HUDEP-2 (cell line): ENCODE data around the gene SRF.
"Not testable (repeated sequence)": the region's sequence is repeated elsewhere in the genome, so short reads cannot be mapped to it uniquely, and the experiment has no call there.

Source experiments
- DNase-seq, 76 experiments: peaks; one replicate each; lab custom pipeline; 2025; ENCODE audit not compliant: unreplicated experiment in 76 of 76; lab: John Stamatoyannopoulos, UW

Gene SRF

GRCh38 chr6:43170931-43171706 lies at the start of gene SRF:
Gene SRF (plus strand): TSS chr6:43171269. CDS start chr6:43171657, 388 bp downstream.
- DNase-seq = peak; percentile 90 to 100 (median 99)

- no peak for DNase-seq
Observed at GRCh38 chr6:43122146-43122545, 48.9 kb upstream of the SRF start.

DNA sequence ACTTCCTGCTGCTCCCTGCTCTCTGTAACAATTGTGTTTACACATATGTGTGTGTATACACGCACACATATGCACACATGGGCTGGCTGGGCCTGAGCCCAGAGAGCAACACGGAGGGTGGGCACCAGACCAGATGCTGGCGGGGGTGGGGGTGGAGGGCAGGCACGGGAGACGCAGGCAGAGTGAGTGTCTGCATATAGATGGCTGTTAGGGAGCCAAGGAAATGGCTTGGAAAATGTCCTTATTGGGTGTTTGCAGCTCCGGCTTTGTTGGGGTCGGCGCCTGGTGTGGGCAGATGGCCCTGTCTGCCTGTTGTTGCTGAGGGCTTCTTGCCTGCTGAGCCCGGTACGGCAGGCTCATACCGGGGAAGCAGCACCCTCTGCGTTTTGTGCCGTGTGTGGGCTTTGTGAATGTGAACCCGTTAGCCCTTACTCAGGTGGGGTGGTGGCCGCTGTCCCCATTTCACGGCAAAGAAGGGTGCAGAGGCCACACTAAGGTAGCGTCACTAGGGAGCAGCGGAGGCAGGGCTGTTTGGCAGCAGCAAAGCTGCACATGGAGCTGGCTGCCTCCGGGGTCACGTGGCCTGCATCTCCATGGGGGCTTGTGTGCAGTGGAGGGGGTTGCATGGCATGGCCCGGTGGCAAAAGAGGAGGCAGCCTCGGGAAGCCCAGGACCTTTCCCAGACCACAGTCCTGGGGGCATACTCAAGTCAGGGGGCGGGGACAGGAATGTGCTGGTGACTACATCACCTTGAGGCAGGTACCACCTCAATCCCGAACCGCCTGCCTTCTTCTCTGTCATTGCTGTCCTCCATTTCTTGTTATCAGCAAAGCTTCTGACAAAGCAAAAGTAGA lies 47.4 kb upstream of the SRF start:
- no peak for DNase-seq

DNA sequence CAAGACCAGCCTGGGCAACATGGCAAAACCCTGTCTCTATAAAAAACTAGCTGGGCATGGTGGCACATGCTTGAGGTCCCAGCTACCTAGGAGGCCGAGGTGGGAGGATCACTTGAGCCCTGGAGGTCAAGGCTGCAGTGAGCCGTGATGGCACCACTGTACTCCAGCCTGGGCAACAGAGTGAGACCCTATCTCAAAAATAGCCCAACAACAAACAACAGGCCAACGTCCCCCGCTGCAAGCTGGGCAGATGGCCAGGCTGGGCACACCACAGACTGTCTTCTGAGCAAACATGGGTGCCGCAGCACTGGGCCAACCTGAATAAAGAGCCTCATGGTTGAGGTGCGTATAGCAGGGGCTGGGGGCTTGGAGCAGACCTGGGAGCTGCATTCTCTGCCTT lies 46.6 kb upstream of the SRF start:
- no peak for DNase-seq

- no peak for DNase-seq
Observed at GRCh38 chr6:43125119-43125518, 46.0 kb upstream of the SRF start.

GRCh38 chr6:43125555-43125954 lies 45.5 kb upstream of the SRF start:
- no peak for DNase-seq

- no peak for DNase-seq
Observed at GRCh38 chr6:43127180-43127579, 43.9 kb upstream of the SRF start.

GRCh38 chr6:43127877-43128276 lies 43.2 kb upstream of the SRF start:
- DNase-seq = no peak

GRCh38 chr6:43128926-43129325 lies 42.1 kb upstream of the SRF start:
- no peak for DNase-seq

- peak in 42 of 76 experiments; percentile 8 to 66 (median 35) for DNase-seq
Observed at GRCh38 chr6:43129434-43130194, 41.5 kb upstream of the SRF start.

DNA sequence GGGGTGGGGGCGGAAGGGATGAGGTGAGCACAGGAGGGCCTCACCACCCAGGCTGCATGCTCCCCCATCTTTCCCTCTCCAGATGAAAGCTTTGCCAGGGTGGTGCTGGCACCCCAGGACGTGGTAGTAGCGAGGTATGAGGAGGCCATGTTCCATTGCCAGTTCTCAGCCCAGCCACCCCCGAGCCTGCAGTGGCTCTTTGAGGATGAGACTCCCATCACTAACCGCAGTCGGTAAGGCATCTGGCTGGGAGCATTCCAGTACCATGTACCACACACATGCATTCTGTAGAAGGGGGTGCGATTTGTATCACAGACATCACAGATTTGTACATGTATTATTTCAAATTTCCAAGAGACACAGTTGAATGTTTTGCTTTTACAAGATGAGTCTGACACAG lies 40.6 kb upstream of the SRF start:
- DNase-seq = no peak

- not testable (repeated sequence) for DNase-seq
Observed at GRCh38 chr6:43131379-43131778, 39.7 kb upstream of the SRF start.

DNA sequence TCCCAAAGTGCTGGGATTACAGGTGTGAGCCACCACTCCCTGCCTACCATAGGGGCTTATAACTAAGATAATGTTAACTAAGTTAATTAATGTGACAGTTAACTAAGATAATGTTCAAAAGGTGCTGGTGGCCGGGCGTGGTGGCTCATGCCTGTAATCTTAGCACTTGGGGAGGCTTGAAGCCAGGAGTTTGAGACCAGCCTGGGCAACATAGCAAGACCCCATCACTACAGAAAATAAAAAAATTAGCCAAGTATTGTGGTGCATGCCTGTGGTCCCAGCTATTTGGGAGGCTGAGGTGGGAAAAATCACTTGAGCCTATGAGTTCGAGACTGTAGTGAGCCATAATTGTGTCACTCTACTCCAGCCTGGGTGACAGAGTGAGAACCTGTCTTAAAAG lies 32.8 kb upstream of the SRF start:
- no peak for DNase-seq

DNA sequence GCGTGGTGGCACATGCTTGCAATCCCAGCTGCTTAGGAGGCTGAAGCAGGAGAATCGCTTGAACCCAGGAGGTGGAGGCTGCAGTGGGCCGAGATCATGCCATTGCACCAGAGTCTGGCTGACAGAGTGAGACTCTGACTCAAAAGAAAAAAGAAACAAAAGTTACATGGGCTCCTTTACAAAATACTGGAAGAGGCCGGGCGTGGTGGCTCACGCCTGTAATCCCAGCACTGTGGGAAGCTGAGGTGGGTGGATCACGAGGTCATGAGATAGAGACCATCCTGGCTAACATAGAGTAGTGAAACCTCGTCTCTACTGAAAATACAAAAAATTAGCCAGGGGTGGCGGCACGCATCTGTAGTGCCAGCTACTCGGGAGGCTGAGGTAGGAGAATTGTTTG lies 31.1 kb upstream of the SRF start:
- not testable (repeated sequence) for DNase-seq

GRCh38 chr6:43141644-43142043 lies 29.4 kb upstream of the SRF start:
- DNase-seq = no peak

DNA sequence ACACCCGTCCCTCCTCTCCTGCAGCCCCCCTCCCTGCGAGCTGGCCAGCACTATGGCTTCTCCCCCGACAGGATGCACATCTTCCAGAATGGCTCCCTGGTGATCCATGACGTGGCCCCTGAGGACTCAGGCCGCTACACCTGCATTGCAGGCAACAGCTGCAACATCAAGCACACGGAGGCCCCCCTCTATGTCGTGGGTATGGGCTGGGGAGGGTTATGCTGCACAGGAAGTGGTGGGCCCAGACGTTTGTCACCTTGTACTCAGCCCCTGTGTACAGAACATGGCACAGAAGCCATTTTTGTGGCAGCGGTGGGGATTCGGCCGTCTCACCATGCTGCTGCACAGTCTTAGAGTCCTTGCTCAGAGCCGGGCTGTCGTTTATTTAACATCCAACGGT lies 29.0 kb upstream of the SRF start:
- no peak for DNase-seq

DNA sequence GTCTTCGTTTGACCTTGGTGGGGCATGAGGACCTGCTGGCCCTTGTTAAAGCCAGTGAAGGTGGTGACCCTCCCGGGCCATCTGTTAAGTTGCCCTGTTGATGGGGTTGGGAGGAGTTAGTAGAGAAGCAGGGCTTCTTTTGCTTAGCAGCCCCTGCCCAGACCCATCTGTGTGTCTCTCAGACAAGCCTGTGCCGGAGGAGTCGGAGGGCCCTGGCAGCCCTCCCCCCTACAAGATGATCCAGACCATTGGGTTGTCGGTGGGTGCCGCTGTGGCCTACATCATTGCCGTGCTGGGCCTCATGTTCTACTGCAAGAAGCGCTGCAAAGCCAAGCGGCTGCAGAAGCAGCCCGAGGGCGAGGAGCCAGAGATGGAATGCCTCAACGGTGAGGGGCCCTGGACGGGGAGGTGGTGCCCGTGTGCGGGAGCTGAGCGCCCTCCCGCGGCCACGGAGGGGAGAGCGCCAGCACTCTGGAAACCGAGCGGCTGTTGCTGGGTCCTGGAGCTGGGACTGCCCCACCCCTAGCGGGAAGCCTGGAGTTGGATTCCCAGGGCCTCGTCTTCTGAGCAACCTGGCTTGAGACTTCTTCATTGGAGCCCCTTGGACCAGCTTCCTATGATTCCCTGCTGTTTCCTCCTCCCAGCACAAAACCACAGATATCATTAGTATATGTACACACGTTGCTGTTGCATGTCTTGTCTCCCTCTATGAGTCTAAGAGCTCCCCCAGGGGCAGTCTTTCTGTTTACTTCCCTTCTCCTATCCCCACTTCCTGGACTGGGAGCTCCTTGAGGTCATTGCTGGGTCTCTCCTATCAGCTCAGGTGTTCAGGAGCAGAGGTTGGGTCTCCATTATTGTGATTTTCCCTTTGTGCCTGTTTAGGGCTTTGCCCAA lies 27.6 kb upstream of the SRF start:
- peak in 72 of 76 experiments; percentile 22 to 88 (median 67) for DNase-seq

GRCh38 chr6:43144879-43145278 lies 26.2 kb upstream of the SRF start:
- no peak for DNase-seq

DNA sequence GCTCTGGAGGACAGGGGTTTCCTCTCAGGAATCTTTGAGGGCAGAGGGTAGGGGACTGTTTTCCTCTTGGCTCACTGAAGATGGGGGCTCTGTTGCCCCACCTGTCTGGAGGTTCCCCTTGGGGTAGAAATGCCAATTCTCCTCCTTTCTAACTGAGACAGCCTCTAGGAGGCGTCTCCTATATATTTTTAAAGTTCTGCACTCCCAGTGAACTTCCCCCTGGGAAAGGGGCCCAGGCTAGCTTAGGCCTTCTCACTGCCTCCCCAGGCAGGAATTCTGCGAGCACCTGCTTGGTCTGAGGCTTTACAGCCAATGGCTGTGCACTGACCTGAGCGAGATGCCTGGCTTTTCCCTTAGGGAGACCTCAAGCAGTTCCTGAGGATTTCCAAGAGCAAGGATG lies 24.8 kb upstream of the SRF start:
- DNase-seq = no peak
